ENCODE measurements around the gene RGS3. TPM values are rescaled to one million over a fixed set of nuclear protein-coding genes. Genes with fewer than 3 reads are reported as not detected.

Gene RGS3
- total and polyA plus RNA-seq, 10 of the 15 experiments (the other 5 are each of a cell fraction or from before 2014, with no cell fraction given), result 2.9 to 138 (median 28.8) TPM

DNA sequence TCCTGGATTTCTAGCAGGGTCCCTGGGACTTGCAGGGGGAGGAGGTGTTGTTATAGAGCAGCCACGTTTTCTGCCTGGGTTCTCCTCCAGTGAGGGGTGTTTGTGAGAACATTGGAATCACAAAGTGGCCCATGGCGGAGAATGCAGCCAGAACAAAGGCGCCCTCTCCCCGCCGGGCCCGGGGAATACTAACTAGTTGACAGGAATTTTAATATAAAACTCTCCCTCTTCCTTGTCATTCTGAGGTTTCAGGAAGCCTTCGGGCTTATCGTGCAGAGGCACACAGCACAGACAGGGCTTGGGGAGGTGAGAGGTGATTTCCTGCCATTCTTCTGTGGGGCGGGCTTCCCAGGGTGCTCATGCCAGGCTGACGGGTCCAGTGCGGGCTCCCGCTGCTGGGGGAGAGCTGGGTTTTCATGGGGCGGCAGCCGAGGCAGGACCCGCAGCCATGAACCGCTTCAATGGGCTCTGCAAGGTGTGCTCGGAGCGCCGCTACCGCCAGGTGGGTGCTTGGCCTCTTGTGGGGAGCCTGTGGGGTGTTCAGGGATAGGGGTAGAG, 37.7 kb downstream of the RGS3 start (continued):
- no peak for TF ChIP-seq CBX3 (IDR thresholded peaks at IDR 0.05; ENCODE audit: borderline replicate concordance, low read depth)
- TF ChIP-seq, protein P1, sequence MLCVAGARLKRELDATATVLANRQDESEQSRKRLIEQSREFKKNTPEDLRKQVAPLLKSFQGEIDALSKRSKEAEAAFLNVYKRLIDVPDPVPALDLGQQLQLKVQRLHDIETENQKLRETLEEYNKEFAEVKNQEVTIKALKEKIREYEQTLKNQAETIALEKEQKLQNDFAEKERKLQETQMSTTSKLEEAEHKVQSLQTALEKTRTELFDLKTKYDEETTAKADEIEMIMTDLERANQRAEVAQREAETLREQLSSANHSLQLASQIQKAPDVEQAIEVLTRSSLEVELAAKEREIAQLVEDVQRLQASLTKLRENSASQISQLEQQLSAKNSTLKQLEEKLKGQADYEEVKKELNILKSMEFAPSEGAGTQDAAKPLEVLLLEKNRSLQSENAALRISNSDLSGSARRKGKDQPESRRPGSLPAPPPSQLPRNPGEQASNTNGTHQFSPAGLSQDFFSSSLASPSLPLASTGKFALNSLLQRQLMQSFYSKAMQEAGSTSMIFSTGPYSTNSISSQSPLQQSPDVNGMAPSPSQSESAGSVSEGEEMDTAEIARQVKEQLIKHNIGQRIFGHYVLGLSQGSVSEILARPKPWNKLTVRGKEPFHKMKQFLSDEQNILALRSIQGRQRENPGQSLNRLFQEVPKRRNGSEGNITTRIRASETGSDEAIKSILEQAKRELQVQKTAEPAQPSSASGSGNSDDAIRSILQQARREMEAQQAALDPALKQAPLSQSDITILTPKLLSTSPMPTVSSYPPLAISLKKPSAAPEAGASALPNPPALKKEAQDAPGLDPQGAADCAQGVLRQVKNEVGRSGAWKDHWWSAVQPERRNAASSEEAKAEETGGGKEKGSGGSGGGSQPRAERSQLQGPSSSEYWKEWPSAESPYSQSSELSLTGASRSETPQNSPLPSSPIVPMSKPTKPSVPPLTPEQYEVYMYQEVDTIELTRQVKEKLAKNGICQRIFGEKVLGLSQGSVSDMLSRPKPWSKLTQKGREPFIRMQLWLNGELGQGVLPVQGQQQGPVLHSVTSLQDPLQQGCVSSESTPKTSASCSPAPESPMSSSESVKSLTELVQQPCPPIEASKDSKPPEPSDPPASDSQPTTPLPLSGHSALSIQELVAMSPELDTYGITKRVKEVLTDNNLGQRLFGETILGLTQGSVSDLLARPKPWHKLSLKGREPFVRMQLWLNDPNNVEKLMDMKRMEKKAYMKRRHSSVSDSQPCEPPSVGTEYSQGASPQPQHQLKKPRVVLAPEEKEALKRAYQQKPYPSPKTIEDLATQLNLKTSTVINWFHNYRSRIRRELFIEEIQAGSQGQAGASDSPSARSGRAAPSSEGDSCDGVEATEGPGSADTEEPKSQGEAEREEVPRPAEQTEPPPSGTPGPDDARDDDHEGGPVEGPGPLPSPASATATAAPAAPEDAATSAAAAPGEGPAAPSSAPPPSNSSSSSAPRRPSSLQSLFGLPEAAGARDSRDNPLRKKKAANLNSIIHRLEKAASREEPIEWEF (IDR thresholded peaks at IDR 0.05; ENCODE audit: insufficient replicate concordance, low read depth, low read length), result no peak
- TF ChIP-seq HDAC6 (IDR thresholded peaks at IDR 0.05; ENCODE audit: unreplicated experiment), result no peak
- TF ChIP-seq BCL11A (IDR thresholded peaks at IDR 0.05; ENCODE audit: low read depth, low read length), result no peak
- TF ChIP-seq NFYA (IDR thresholded peaks at IDR 0.05; ENCODE audit: borderline replicate concordance, low read depth, low read length), result no peak
- TF ChIP-seq ZZZ3 (IDR thresholded peaks at IDR 0.05; ENCODE audit: control insufficient read depth, insufficient read length, low read depth), result no peak
- no peak for TF ChIP-seq CREM (IDR thresholded peaks at IDR 0.05; ENCODE audit: low read depth)
- no peak for TF ChIP-seq MTA3 (IDR thresholded peaks at IDR 0.05; ENCODE audit: borderline replicate concordance, low read length)
- no peak for TF ChIP-seq IKZF1 (conservative IDR thresholded peaks at IDR 0.05)
- TF ChIP-seq SUPT20H (IDR thresholded peaks at IDR 0.05; ENCODE audit: borderline replicate concordance, control insufficient read depth, low read depth, low read length), result no peak
- TF ChIP-seq ASH2L (IDR thresholded peaks at IDR 0.05; ENCODE audit: borderline replicate concordance, low read depth), result no peak
- TF ChIP-seq RELA (IDR thresholded peaks at IDR 0.05; ENCODE audit: borderline replicate concordance, partially characterized antibody), result no peak
- no peak for TF ChIP-seq CHD1 (IDR thresholded peaks at IDR 0.05; ENCODE audit: low read depth, low read length)
- TF ChIP-seq, protein P2, sequence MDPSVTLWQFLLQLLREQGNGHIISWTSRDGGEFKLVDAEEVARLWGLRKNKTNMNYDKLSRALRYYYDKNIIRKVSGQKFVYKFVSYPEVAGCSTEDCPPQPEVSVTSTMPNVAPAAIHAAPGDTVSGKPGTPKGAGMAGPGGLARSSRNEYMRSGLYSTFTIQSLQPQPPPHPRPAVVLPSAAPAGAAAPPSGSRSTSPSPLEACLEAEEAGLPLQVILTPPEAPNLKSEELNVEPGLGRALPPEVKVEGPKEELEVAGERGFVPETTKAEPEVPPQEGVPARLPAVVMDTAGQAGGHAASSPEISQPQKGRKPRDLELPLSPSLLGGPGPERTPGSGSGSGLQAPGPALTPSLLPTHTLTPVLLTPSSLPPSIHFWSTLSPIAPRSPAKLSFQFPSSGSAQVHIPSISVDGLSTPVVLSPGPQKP (IDR thresholded peaks at IDR 0.05; ENCODE audit: low read depth, low read length), result no peak

Measured in GM12878 (cell line).